SK-N-SH (cell line): ENCODE data around the gene RAB40C. TPM values are rescaled to one million over a fixed set of nuclear protein-coding genes. Genes with fewer than 3 reads are reported as not detected.

Source experiments
- CTCF ChIA-PET: fragments of 300-600, 350-600 bp; formaldehyde crosslinking; extraction: SDS; loops from one replicate; lab custom pipeline; 2021; lab: Yijun Ruan, JAX
- POLR2A ChIA-PET: fragments of 350-600 bp; sonication (Branson Sonifier 250); formaldehyde crosslinking; extraction: SDS; loops from one replicate; lab custom pipeline; 2020; ENCODE audit warnings: antibody characterized with exemption, inconsistent platforms; lab: Yijun Ruan, JAX
- DNase-seq: peaks from one replicate; pipeline ENCODE4 v3.0.0; 2012
- H2AFZ ChIP-seq: fragments of 200-600 bp; sonication (generic); 2 replicates; pipeline ENCODE4 v1.8.1; 2016; ENCODE audit warnings: antibody characterized with exemption, mild to moderate bottlenecking, low read depth
- H3F3A ChIP-seq: fragments of 200-600 bp; sonication (generic); replicated peaks from 2 replicates; pipeline ENCODE3; 2016; ENCODE audit warnings: antibody characterized with exemption, mild to moderate bottlenecking; ENCODE audit not compliant: insufficient read depth
- H3K27ac ChIP-seq, 2 experiments: fragments of 200-500 bp in 1 of 2; fragments of 200-600 bp in 1 of 2; sonication (Bioruptor generic) in 1 of 2; sonication (generic), shearing (Covaris generic) in 1 of 2; 2 replicates each; pipeline versions ENCODE4 v1.5.1 to v1.6.1; 2014 to 2016; ENCODE audit warnings: low read depth in 2 of 2, inconsistent platforms in 1 of 2, low read length in 1 of 2, mild to moderate bottlenecking in 1 of 2, mixed read lengths in 1 of 2
- H3K27me3 ChIP-seq: fragments of 200-600 bp; sonication (generic), shearing (Covaris generic); 2 replicates; pipeline ENCODE4 v1.6.1; 2016; ENCODE audit warnings: mixed run types; ENCODE audit not compliant: insufficient read depth
- H3K36me3 ChIP-seq, 2 experiments: fragments of 200-500 bp in 1 of 2; fragments of 200-600 bp in 1 of 2; sonication (Bioruptor generic) in 1 of 2; sonication (generic) in 1 of 2; replicated peaks in 1 of 2; 2 replicates each; pipeline versions ENCODE3 to v1.5.1; 2014 to 2016; ENCODE audit warnings: low read length in 1 of 2, mild to moderate bottlenecking in 1 of 2; ENCODE audit not compliant: insufficient read depth in 2 of 2, control insufficient read depth in 1 of 2
- H3K4me1 ChIP-seq, 2 experiments: fragments of 200-500 bp in 1 of 2; fragments of 200-600 bp in 1 of 2; sonication (Bioruptor generic) in 1 of 2; sonication (generic), shearing (Covaris generic) in 1 of 2; 2 replicates each; pipeline versions ENCODE4 v1.5.1 to v1.6.1; 2014 to 2016; ENCODE audit warnings: low read depth in 1 of 2, low read length in 1 of 2, mixed run types in 1 of 2; ENCODE audit not compliant: insufficient read depth in 2 of 2, control insufficient read depth in 1 of 2
- H3K4me2 ChIP-seq: fragments of 200-600 bp; sonication (generic), shearing (Covaris generic); 2 replicates; pipeline ENCODE4 v1.6.1; 2017; ENCODE audit warnings: mixed run types
- H3K4me3 ChIP-seq, 2 experiments: fragments of 200-500 bp in 1 of 2; fragments of 200-600 bp in 1 of 2; sonication (Bioruptor generic) in 1 of 2; sonication (generic), shearing (Covaris generic) in 1 of 2; 2 replicates each; pipeline versions ENCODE4 v1.5.1 to v1.8.1; 2014 to 2016; ENCODE audit warnings: low read depth in 2 of 2, inconsistent platforms in 1 of 2, low read length in 1 of 2, mild to moderate bottlenecking in 1 of 2, mixed read lengths in 1 of 2, moderate library complexity in 1 of 2
- H3K79me2 ChIP-seq: fragments of 200-600 bp; sonication (generic); 2 replicates; pipeline ENCODE4 v1.8.1; 2017; ENCODE audit warnings: mild to moderate bottlenecking; ENCODE audit not compliant: insufficient read depth
- H3K9ac ChIP-seq: fragments of 200-600 bp; sonication (generic); 2 replicates; pipeline ENCODE4 v1.6.1; 2017; ENCODE audit warnings: mixed run types
- H3K9me2 ChIP-seq: fragments of 200-600 bp; sonication (generic); 2 replicates; pipeline ENCODE4 v1.6.1; 2017; ENCODE audit warnings: mixed run types
- H3K9me3 ChIP-seq: fragments of 200-600 bp; sonication (generic); 2 replicates; pipeline ENCODE4 v1.6.1; 2017; ENCODE audit warnings: mixed run types, mild to moderate bottlenecking, moderate library complexity
- H4K20me1 ChIP-seq: fragments of 200-600 bp; sonication (generic); 2 replicates; pipeline ENCODE4 v1.6.1; 2017; ENCODE audit warnings: mild to moderate bottlenecking, mixed run types; ENCODE audit not compliant: insufficient read depth
- CTCF ChIP-seq: fragments of 200-600 bp; sonication (generic); IDR thresholded peaks from 2 replicates; pipeline ENCODE4 v1.6.1; 2017; ENCODE audit warnings: antibody characterized with exemption, mild to moderate bottlenecking, moderate library complexity
- ELF1 ChIP-seq: IDR thresholded peaks from 2 replicates; pipeline ENCODE4 v1.4.0; 2012
- EP300 ChIP-seq, 2 experiments: IDR thresholded peaks; 2 replicates each; pipeline versions ENCODE4 v1.4.0 to v1.6.1; 2012; ENCODE audit warnings: borderline replicate concordance in 1 of 2, low read depth in 1 of 2, low read length in 1 of 2
- FOXJ3 ChIP-seq: sonication (generic); formaldehyde crosslinking; IDR thresholded peaks from 2 replicates; pipeline ENCODE4 v1.5.1; 2020; ENCODE audit warnings: mild to moderate bottlenecking, missing genetic modification reagents
- FOXM1 ChIP-seq: IDR thresholded peaks from 2 replicates; pipeline ENCODE4 v1.4.0; 2012; ENCODE audit warnings: low read depth, mild to moderate bottlenecking
- GATA2 ChIP-seq: sonication (generic); formaldehyde crosslinking; IDR thresholded peaks from 2 replicates; pipeline ENCODE4 v1.5.0; 2020; ENCODE audit warnings: mild to moderate bottlenecking, missing genetic modification reagents
- IRF3 ChIP-seq: fragments of 150-350 bp; IDR thresholded peaks from 2 replicates; pipeline ENCODE4 v1.6.1; 2016; ENCODE audit warnings: mild to moderate bottlenecking, low read depth, low read length
- MAX ChIP-seq: IDR thresholded peaks from 2 replicates; pipeline ENCODE4 v1.4.0; 2012; ENCODE audit warnings: low read depth
- NFIC ChIP-seq: IDR thresholded peaks from 2 replicates; pipeline ENCODE4 v1.4.0; 2012; ENCODE audit warnings: borderline replicate concordance
- NRF1 ChIP-seq: IDR thresholded peaks from 2 replicates; pipeline ENCODE4 v1.6.1; 2012; ENCODE audit warnings: low read depth, mild to moderate bottlenecking, low read length
- PBX3 ChIP-seq: IDR thresholded peaks from 2 replicates; pipeline ENCODE4; 2012
- RAD21 ChIP-seq: IDR thresholded peaks from 2 replicates; pipeline ENCODE4 v1.6.1; 2012; ENCODE audit warnings: mild to moderate bottlenecking, low read length
- RCOR1 ChIP-seq: fragments of 150-350 bp; IDR thresholded peaks from 2 replicates; pipeline ENCODE4 v1.6.1; 2017; ENCODE audit warnings: antibody characterized with exemption, low read length
- SMC3 ChIP-seq: IDR thresholded peaks from 2 replicates; pipeline ENCODE4 v1.6.1; 2012; ENCODE audit warnings: low read depth, low read length, improper control_type of control experiment
- TEAD4 ChIP-seq: IDR thresholded peaks from 2 replicates; pipeline ENCODE4 v1.4.0; 2012; ENCODE audit warnings: mild to moderate bottlenecking, borderline replicate concordance; ENCODE audit not compliant: insufficient read depth
- USF2 ChIP-seq: fragments of 150-350 bp; IDR thresholded peaks from 2 replicates; pipeline ENCODE4 v1.6.1; 2017; ENCODE audit warnings: antibody characterized with exemption, low read length, low read depth, borderline replicate concordance
- YY1 ChIP-seq: IDR thresholded peaks from 2 replicates; pipeline ENCODE4 v1.4.0; 2012; ENCODE audit warnings: low read depth, mild to moderate bottlenecking
- ZBTB33 ChIP-seq: IDR thresholded peaks from 2 replicates; pipeline ENCODE4 v1.4.0; 2012; ENCODE audit warnings: low read depth, borderline replicate concordance
- WGBS: methylation state at CpG from one replicate; pipeline ENCODE4 v1.1.6; 2017; ENCODE audit warnings: low lambda C conversion rate; 5-methylcytosine and 5-hydroxymethylcytosine counted together
- polyA plus RNA-seq, 3 experiments: library from polyadenylated mRNA; depleted of rRNA; stranded (reverse); fragments of >200 nt; gene quantifications; 2 replicates each; pipeline ENCODE4 v1.2.3, GENCODE V29; 2012

The RAB40C gene
- polyA plus RNA-seq, 1 of the 3 experiments (the other 2 are of a cell fraction), result 13.0 TPM

GRCh38 chr16:590188-590814 is 435 bp downstream of the RAB40C start:
- Histone ChIP-seq H3K9ac (peak overlapping the region; percentile 81), H3F3A (peaks cover 20% of the 10 kb centered on the region), H3K4me2 (peak overlapping the region; percentile 100), H3K27me3 (no peaks in the 10 kb centered on the region), H3K4me1 (peaks cover 21 to 36% of the 10 kb centered on the region in 2 experiments; a peak in 2 of 4 replicates), H2AFZ (no peak overlapping the region), H3K4me3 (peak overlapping the region; percentile 82 to 89), H3K36me3 (peaks cover 0 to 3% of the 10 kb centered on the region in 2 experiments), H3K9me2 (no peaks in the 10 kb centered on the region), H3K79me2 (peaks cover 73% of the 10 kb centered on the region), H4K20me1 (peaks cover 45% of the 10 kb centered on the region), H3K9me3 (no peaks in the 10 kb centered on the region), H3K27ac (peak overlapping the region in 1 of 2 experiments; percentile 72; a peak in 2 of 4 replicates)
- ChIA-PET POLR2A (interaction anchor here (1.0 kb wide), 1 partner anchor 46 kb away, joined by 4 read pairs; the partner anchor contains the start of gene METTL26), CTCF (interaction anchor here (0.8 to 1.3 kb wide), 6 partner anchors 10 to 58 kb away, joined by 3 to 7 read pairs (median 3); no protein-coding TSS in a partner anchor)
- peak; percentile 67 for DNase-seq
- 4% methylated on average over 28 of the region's 71 CpGs for WGBS
- TF ChIP-seq SMC3, result 0 out of 2 replicates have a peak, but pooled peaks have one; percentile 1
- no peak for TF ChIP-seq EP300 (IDR thresholded peaks at IDR 0.05; ENCODE audit: borderline replicate concordance in 1 of 2, low read depth in 1 of 2, low read length in 1 of 2)
- TF ChIP-seq NRF1, result no peak
- no peak for TF ChIP-seq RCOR1
- TF ChIP-seq FOXM1, result no peak
- 0 out of 2 replicates have a peak, but pooled peaks have one; percentile 4 for TF ChIP-seq RAD21
- no peak for TF ChIP-seq IRF3
- TF ChIP-seq MAX, result no peak
- no peak for TF ChIP-seq GATA2 (CRISPR knock-in tag)
- no peak for TF ChIP-seq TEAD4
- TF ChIP-seq YY1, result no peak

GRCh38 chr16:590815-591200 is 942 bp downstream of the RAB40C start:
- 34% methylated on average over 10 of the region's 10 CpGs for WGBS
- Histone ChIP-seq H3K27me3 (no peaks in the 10 kb centered on the region), H3K9me3 (no peaks in the 10 kb centered on the region), H3K4me1 (peaks cover 17 to 31% of the 10 kb centered on the region in 2 experiments; a peak in 2 of 4 replicates), H3K9ac (peak overlapping the region; percentile 81), H3K79me2 (peaks cover 76% of the 10 kb centered on the region), H3K4me3 (peak overlapping the region; percentile 82 to 89), H3K27ac (no peak overlapping the region), H3F3A (peaks cover 20% of the 10 kb centered on the region), H3K36me3 (peaks cover 0 to 3% of the 10 kb centered on the region in 2 experiments), H4K20me1 (peaks cover 45% of the 10 kb centered on the region), H3K4me2 (peak overlapping the region; percentile 100), H3K9me2 (no peaks in the 10 kb centered on the region), H2AFZ (no peak overlapping the region)
- CTCF ChIA-PET, result interaction anchor here (0.8 to 1.3 kb wide), 6 partner anchors 10 to 57 kb away, joined by 3 to 7 read pairs (median 3); no protein-coding TSS in a partner anchor
- DNase-seq, result no peak
- POLR2A ChIA-PET, result interaction anchor here (1.0 kb wide), 1 partner anchor 46 kb away, joined by 4 read pairs; the partner anchor contains the start of gene METTL26
- TF ChIP-seq USF2 (no peak), ZBTB33 (no peak), CTCF (no peak), FOXJ3 (no peak), ELF1 (no peak), PBX3 (no peak), NFIC (no peak), FOXM1 (no peak), NRF1 (no peak)
